Eye (tissue), 1 donor: ENCODE data around the gene GYPB.
A peak's percentile ranks its signal among the peaks of the same experiment; 100 is the strongest.
"Not testable (repeated sequence)": the region's sequence is repeated elsewhere in the genome, so short reads cannot be mapped to it uniquely, and the experiment has no call there.

Experiments used
- DNase-seq: peaks from one replicate; pipeline ENCODE4 v3.0.0-alpha.2; 2015

Gene GYPB

DNA sequence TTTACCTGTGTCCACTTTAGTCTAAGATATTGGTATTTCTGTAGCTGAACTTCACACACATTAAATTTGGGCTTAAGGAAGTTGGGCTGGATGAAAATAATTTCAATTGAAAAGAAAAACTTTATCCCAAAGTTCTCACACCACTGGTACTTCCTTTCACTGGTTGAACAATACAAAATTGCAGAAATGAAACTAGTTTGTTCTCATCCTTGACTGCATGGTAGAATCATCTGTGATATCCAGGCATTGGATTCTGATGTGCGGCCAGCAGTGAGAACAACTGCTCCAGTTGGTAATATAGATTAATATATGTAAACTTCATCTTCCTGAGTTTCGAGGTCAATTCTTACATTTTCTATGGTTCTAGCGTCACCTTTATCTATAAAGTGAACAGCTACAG lies 10.6 kb downstream of the GYPB start:
- not testable (repeated sequence) for DNase-seq

DNA sequence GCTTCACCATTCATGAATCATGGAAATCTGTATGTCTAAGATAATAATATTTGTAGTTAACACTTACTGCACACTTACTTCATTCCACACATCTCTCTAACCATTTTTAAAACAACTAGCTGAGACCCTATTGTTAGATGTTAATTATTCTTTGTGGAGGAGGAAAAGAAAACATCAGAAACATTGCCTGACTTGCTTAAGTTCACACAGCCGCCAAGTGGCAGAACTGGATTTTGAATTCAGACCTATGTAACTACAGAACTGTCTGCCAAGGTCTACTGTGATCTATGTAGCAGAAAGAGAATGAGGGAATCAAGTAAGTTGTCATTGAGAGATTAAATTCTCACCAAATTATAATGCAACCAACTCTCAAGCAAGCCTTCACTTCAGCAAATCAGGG lies 11.2 kb downstream of the GYPB start:
- not testable (repeated sequence) for DNase-seq

DNA sequence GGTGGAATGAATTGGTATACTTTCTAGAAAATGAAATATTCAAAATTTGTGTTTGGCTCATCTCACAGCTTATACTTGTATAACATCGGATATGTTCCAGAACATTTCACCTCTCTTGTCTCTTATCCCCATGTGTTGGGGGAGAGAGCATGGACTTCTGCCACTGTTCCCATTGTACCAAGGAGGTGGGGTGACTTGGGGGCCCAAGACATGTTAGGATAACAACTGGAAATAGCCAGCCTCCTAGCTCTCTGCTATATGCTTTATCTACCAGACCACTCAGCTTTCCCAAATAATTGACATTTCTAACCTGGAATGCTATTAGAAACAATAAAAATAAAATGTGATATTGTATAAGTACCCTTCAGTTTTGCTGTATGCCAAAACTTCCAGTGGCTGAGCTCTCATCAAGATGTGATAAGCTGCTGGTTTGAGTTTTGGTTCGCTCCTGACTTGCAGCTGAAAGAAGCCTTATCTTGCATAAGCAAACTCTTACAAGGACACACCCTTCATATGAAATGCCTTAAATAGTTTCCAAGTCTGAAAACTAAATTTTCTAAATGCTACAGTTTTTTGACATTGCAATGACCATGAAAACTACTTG lies 12.9 kb downstream of the GYPB start:
- DNase-seq, result not testable (repeated sequence)

DNA sequence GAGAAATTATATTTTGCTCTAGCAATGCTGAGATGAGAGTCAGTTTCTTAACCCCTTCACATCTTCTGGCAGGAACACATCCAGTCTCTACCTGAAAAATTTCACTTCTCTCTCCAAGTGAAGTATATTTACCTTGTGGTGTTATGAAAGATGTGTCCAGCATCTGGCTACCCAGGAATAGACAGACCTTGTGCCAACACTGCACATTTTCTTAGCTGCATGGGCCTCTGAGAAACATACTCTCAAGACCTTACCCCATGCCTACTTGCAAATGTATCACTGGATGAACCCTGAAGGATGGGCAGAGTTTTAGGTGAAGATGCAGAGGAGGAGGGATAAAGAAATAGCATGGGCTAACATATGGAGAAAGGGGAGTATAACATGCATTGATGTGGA lies 13.6 kb downstream of the GYPB start:
- not testable (repeated sequence) for DNase-seq

DNA sequence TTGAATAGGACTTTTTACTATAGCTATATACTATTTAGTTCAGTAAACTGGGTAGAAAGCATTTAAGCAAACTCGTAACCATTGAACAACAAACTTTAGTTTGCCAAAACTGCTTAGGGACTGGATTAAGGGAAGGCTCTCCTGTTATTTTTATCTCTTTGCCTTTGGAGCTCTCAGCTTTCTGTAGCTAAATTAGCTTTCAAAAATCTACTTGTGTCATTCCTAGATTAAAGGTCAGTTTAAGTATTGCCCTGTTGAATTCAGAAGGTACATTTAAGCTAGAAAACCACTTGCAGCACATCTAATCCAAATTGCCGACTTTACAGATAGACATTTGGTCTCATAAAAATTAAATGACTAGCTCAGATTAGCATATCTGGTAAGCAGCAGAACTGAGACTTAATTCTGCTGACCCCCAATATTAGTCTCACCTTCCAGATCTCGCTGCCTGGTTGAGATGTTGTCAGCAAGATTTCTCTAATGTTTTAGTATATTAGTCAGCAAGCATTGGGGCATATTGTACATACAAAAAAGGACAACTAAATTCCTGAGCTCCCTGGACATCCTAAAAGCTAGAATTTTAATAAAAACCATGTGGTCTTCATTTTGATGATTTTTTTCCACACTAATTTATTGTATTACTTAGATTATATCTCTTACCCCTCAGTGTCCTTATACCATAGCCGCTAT lies 14.2 kb downstream of the GYPB start:
- peak; percentile 1 for DNase-seq

DNA sequence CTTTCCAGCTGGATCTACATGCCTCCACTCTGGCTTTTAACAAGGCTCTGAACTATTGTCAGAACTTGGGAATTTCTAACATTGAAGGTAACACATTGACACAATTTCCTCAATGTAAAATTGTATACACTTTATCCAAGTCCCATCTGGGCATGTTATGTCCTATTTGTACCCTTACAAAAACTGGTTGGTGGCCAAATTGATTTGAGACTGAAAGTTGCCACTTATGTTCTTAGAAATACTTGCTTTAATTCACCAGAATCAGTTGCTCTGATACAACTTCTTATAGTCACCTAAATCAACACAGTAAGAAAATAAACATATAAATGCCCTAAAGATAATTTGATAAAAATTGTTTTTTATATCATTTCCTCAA lies 15.3 kb downstream of the GYPB start:
- not testable (repeated sequence) for DNase-seq

DNA sequence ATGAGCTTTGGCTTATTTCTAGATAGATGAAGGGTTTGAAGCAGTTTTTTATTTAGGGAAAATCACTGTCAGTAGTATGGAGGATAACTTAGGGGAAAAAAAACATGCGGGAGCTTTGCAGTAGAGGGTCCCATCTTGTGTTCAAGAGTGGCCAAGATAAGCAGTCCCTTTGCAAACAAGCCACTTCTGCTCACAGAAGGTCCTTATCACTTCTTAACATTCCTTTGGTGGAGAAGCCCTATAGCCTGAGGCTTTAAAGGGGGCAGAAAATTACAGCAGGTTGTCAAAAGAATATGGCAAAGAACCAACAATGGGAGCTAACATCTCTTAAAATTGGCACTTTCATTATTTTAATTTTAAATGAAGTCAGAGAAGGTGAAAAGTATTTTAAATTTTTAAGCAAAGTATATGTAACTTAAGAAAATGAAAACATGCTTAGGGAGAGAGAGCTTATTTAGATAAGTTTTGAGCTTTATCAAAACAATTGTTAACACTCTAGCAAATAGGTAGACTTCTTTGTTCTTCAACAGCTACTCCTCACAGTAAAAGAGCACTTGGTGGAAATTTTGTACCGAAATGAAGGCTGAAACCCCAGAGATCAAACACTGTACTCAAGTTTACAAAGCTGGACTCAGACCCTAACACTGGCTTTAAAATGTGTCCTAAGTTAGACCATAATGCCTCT lies 15.8 kb downstream of the GYPB start:
- DNase-seq, result not testable (repeated sequence)

DNA sequence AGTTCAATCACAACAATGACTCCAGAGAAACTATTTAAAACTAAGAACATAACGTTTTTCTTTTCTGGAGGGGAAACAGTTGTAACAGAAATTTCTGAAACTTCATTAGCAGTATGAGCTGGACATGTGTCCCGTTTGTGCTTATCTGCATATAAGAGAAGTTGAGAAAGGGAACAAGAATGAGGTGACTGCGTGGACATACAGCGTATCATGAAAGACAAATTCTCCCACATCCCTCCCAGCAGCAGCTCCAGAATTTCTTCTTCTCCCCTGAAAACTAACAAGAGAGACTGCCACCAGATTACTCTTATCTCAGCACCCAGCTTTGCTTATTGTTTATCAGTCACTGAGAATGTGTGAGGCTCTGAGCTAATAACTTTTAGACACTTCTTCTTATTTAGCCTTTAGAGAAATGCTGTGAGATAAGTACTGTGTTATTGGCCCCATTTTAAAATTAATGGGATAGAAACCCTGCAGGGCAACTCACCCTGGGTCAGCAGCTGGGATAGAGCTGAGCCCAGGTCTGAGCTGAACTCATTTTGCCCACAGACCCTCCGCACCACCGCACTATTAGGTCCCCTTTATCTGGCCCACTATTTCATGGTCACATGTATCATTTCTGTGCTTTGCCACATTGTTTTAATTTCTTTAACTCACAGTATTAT lies 18.7 kb downstream of the GYPB start:
- not testable (repeated sequence) for DNase-seq

DNA sequence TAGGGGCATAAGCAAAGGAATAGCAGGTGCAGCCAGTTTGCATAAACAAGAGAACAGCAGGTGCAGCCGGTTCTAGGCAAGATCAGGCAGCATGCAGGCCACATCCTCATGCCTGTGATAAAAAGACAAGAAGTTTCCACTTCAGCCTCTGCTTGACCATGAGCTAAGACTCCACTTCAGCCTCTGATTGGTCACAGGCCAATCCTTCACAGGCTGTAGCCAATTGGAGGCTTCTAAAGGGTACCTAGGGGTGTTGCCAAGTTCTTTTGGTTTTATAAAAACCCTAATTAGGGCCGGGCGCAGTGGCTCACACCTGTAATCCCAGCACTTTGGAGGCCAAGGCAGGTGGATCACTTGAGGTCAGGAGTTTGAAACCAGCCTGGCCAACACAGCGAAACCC lies 23.0 kb downstream of the GYPB start:
- not testable (repeated sequence) for DNase-seq

DNA sequence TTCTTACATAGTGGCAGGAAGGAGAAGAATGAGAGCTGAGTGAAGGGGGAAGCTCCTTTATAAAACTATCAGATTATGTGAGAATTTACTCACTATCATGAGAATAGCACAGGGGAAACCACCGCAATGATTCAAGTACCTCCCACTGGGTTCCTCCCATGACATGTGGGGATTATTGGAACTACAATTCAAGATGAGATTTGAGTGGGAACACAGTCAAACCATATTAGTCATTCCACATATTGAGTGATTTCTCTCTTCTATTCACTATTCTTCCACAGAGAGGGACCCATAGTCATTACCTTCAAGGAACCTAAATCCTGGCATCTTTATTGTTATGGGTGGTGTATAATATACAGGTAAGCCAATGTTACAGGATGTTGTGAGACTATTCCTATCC lies 27.4 kb downstream of the GYPB start:
- not testable (repeated sequence) for DNase-seq

DNA sequence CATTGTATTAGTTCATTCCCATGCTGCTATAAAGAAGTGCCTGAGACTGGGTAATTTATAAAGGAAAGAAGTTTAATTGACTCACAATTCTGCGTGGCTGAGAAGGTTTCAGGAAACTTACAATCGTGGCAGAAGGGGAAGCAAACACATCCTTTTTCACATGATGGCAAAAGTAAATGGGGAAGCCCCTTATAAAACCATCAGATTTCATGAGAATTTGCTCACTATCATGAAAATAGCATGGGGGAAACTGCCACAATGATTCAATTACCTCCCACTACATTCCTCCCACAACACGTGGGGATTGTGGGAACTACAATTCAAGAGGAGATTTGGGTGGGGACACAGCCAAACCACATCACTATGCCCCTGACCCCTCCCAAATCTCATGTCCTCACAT lies 28.5 kb downstream of the GYPB start:
- DNase-seq, result not testable (repeated sequence)

DNA sequence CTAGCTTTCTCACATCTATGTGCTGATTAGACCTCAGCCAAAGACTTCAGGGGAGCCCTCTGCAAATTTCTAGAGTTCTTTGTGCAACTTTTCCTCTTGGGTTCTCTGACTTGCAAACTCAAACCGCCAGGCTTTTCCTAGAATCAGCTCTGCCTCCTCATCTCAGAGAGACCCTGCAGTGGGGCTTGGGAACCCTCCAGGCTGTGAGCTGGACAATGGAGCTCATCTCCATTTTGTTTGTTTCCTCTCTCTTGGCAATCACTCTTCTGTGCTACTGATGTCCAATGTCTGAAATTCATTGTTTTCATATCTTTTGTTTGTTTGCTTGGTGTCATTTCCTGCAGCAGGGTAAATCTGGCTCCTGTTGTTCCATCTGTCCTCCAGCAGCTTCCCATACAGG lies 33.0 kb downstream of the GYPB start:
- no peak for DNase-seq

DNA sequence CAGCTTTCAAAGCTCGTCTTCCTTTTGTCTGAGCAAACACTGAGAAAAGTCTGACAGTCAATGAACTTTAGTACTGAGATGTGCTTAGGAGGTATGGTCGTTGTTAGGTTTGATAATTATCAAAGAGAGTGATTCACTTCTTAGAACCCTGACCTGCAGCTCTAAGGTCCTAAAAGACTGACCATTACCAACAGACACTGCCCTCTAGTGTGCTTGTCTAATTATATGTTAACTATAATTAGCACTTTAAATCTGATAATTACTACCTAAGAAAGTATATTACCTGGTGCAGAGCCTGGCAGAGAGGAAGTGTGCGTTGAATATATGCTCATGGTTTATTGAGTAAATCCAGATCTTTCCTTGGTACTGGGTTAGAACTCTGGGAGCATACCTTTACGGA lies 38.4 kb downstream of the GYPB start:
- not testable (repeated sequence) for DNase-seq

DNA sequence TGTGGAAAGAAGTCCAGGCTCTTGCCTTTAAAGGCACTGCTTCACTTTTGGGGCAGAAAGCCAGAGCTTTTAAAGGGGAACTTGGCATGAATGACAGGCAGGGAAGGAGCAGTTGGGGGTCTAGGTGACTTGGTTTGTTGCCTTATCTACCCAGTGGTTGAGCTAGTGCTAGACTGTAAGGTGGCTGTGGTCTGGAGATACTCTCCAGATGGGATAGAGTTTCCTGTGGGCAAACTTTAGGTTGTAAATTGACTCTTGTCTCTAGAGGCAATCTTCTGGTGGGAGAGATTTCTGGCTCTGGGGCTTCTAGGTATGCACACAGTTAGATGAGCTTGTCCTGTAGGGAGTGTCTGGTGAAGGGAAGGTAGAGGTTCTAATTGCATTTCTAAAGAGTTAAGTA lies 43.7 kb downstream of the GYPB start:
- DNase-seq, result not testable (repeated sequence)

DNA sequence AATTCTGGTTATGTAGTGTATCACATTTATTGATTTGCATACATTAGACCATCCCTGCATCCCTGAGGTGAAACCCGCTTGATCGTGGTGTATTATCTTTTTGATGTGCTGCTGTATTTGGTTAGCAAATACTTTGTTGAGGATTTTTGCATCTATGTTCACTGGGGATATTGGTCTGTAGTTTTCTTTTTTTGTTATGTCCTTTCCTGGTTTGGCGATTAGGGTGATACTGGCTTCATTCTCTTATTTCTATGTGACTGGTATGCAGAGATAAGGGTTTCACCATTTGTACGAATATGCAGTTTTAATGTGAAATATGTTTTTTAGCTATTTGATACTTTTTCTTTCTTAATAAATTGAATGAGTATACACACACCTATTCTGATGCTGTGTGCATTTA lies 45.2 kb downstream of the GYPB start:
- not testable (repeated sequence) for DNase-seq

DNA sequence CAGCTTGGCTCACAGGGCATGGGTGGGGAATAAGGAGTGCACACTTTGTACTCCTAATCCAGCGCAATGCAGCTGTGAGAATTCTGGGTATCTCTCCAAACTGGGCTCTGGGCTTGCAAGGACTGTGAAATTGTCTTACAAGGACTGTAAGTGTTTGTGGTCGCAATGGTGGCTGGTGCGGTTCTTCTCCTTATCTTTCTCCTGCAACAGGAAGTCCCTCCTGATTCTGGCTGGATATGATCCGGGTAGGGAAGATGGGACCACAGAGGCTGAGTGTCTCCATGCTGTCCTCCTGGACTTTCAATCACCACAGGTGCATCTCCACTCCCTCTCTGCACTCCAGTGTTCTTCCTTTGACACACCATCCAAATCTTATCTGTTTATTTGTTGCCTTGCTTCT lies 58.1 kb downstream of the GYPB start:
- DNase-seq, result no peak

DNA sequence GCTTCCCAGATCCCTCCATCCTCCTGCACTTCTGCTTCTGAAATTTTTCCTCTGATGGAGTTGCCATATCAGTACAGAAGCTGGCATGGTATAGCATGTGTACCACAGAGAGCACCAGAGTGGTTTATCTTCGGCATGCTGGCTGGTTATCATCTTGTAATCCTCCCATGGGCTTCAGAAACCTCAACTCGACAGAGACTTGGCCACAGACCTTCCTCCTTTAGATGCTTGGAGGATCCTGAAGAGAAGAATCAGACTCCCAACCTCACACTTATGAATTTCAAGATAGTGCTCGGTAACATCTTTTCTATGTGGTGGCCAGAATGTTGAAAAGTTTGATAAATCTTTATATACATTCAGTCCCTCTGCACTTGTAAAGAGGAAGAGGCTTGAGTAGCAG lies 63.9 kb downstream of the GYPB start:
- DNase-seq, result not testable (repeated sequence)

DNA sequence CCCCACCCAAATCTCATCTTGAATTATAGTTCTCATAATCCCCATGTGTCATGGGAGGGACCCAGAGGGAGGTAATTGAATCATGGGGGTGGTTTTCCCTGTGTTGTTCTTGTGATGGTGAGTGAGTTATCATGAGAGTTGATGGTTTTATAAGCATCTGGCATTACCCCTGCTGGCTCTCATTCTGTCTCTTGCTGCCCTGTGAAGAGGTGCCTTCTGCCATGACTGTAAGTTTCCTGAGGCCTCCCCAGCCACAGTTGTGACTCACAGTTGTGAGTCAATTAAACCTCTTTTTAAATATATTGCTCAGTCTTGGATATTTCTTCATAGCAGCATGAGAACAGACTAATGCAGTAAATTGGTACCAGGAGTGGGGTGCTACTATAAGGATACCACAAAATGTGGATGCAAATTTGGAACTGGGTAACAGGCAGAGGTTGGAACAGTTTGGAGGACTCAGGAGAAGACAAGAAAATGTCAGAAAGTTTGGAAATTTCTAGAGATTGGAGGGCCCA lies 67.7 kb downstream of the GYPB start:
- DNase-seq, result not testable (repeated sequence)

DNA sequence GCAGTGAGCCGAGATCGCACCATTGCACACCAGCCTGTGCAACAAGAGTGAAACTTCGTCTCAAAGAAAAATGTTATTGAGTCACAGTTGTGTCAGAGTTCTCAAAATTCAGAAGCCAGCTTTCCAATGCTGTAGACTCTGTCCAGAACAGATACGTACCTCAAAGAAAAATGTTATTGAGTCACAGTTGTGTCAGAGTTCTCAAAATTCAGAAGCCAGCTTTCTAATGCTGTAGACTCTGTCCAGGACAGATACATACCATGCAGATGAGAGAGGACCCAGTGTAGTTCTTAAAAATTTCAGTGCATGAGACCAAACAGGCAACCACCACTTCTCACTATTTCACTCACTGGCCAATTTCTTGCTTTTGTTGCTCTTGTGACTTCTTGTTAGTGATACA lies 68.2 kb downstream of the GYPB start:
- not testable (repeated sequence) for DNase-seq

DNA sequence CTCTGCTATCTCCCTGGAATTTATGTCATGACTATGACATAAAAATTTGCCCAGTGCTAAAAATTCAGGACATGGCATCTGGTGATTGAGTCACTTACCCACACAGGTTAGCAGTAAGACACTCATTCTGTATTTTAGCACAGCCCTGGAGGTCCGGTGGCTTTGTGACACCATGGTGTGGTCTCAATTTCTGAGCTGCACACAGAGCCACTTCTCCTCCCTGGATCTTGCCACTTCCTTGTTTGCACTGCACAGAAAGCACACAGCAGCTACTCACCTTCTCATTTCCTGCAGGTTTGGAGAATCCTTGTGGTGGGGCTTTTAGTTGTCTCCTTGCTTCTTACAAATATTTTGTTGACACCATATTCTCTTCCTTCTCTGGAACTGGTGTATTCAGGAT lies 69.0 kb downstream of the GYPB start:
- DNase-seq, result not testable (repeated sequence)

DNA sequence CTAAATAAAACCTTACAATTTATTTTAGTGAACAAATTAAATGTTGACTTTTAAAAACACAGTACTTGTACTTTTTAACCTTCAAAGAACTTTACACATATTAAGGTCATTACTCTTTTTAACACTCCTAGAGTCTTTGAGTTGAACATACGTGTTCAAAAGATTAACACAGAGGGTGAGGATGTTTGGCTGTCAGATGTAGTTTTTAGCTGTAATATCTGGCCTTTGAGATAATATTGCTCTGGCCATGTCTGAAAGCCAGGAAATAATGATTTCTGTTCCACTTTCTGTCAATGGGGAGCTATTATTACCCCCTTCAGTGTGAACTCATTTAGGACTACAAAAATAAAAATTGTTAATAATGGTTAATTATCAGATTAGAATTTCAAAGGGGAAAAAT lies 71.7 kb downstream of the GYPB start:
- DNase-seq, result not testable (repeated sequence)
